Kidney epithelial cell (primary cell): Measurements from ENCODE around the gene KLHL29. TPM values are rescaled to one million over a fixed set of nuclear protein-coding genes. Genes with fewer than 3 reads are reported as not detected.

ENCODE experiments used
- DNase-seq: peaks from one replicate; pipeline ENCODE4 v3.0.0-alpha.2; 2010; ENCODE audit warnings: low read depth
- H3K27me3 ChIP-seq: 2 replicates; pipeline ENCODE4 v1.6.0; 2011; ENCODE audit warnings: low read length; ENCODE audit not compliant: control insufficient read depth, insufficient read depth
- H3K36me3 ChIP-seq: 2 replicates; pipeline ENCODE4 v1.5.1; 2011; ENCODE audit warnings: low read length; ENCODE audit not compliant: control insufficient read depth, insufficient read depth
- H3K4me3 ChIP-seq: 2 replicates; pipeline ENCODE4 v1.5.1; 2011; ENCODE audit warnings: low read depth, mild to moderate bottlenecking, control low read depth, low read length
- CTCF ChIP-seq: IDR thresholded peaks from 2 replicates; pipeline ENCODE4 v1.5.1; 2011; ENCODE audit warnings: mild to moderate bottlenecking, moderate library complexity, low read length, control low read depth, inconsistent platforms; ENCODE audit not compliant: insufficient read depth, poor library complexity, severe bottlenecking
- total RNA-seq: library from RNA; depleted of rRNA; stranded (reverse); fragments of >200 nt; gene quantifications from 2 replicates; pipeline ENCODE4 v1.2.3, GENCODE V29; 2015

KLHL29 gene
- total RNA-seq, 1 donor from 2014 or later = 12.4 TPM

DNA sequence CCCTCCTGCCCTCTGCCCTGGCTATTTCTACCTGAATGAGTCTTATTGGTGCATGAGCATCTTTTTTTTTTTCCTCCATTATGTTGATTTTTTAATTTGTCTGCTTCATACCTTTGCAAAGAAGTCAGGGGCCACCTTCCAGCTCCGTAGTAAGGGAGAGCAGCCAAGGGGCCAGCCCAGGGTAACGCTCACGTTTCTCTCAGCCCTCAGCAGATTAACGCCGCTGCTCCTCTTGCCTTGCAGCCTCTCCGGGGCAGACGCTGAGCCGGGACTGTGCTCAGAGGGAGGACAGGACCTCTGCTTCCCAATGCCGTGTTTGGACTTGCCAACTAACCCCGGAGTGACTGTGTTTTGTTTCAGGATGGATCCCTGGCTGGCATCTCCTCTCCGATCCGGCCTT, 300.2 kb downstream of the KLHL29 start:
- Histone ChIP-seq H3K36me3 (no peaks in the 10 kb centered on the region), H3K4me3 (no peak overlapping the region), H3K27me3 (no peaks in the 10 kb centered on the region)
- no peak for DNase-seq
- no peak for TF ChIP-seq CTCF

DNA sequence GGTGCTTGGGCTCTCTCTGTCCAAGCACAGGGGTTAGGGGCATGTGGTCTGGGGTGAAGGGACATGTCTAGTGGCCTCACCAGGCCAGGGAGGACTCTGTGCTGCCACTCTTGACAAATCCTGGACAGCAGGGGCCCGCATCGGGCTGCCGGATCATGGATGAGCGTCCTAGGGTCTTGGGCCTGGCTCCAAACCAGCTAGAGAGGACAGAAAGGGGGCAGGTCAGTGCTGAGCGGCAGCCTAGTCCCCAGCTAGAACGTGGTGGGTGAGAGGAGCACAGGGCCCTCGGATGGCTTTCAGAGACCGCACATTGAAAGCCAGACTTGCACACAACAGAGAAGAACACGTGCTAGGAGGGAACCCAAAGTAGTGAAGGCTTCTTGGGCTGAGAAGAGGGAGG, 300.7 kb downstream of the KLHL29 start:
- Histone ChIP-seq H3K27me3 (no peaks in the 10 kb centered on the region), H3K4me3 (no peak overlapping the region), H3K36me3 (no peaks in the 10 kb centered on the region)
- no peak for TF ChIP-seq CTCF
- DNase-seq = no peak

GRCh38 chr2:23686405-23687029, 301.5 kb downstream of the KLHL29 start:
- no peaks in the 10 kb centered on the region for H3K27me3 ChIP-seq
- no peaks in the 10 kb centered on the region for H3K36me3 ChIP-seq
- no peak overlapping the region for H3K4me3 ChIP-seq
- no peak for DNase-seq
- no peak for TF ChIP-seq CTCF

DNA sequence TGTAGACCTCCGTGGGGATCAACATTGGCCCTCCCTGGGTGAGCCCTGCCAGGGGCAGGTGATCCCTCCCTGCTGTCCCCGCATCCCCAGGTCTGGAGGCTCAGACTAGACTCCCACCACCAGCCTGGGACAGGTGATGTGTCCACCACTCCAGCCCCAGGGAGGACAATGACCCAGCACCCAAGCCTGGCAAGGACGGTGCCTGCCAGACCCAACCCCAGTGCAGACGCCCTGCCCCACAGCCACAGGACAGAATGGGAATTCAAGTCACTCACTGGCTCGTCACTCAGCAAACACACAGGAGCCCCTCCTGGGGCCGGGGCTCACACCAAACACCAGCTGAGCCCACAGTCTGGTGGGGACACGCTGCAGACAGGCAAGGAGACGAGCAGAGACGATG, 302.2 kb downstream of the KLHL29 start:
- TF ChIP-seq CTCF = no peak
- Histone ChIP-seq H3K4me3 (no peak overlapping the region), H3K27me3 (no peaks in the 10 kb centered on the region), H3K36me3 (no peaks in the 10 kb centered on the region)
- no peak for DNase-seq

GRCh38 chr2:23687713-23688112, 302.7 kb downstream of the KLHL29 start:
- H3K27me3 ChIP-seq = no peaks in the 10 kb centered on the region
- no peak overlapping the region for H3K4me3 ChIP-seq
- TF ChIP-seq CTCF = no peak
- no peak for DNase-seq
- no peaks in the 10 kb centered on the region for H3K36me3 ChIP-seq

- H3K27me3 ChIP-seq = no peaks in the 10 kb centered on the region
- DNase-seq = no peak
- TF ChIP-seq CTCF = no peak
- no peak overlapping the region for H3K4me3 ChIP-seq
- H3K36me3 ChIP-seq = no peaks in the 10 kb centered on the region
Observed at GRCh38 chr2:23688486-23689130, 303.6 kb downstream of the KLHL29 start.
